OCI-LY3 (cell line): ENCODE data around the gene GLIS1.

Source experiments
- H2AFZ ChIP-seq: fragments of 200-600, 300-600 bp; shearing (Covaris generic); 2 replicates; pipeline ENCODE4 v1.6.0; 2014; ENCODE audit warnings: antibody characterized with exemption, low read depth, low read length
- H3K27ac ChIP-seq: fragments of 200-600, 300-600 bp; sonication (generic); 2 replicates; pipeline ENCODE4 v1.5.1; 2014; ENCODE audit warnings: mild to moderate bottlenecking, low read length, moderate library complexity, mixed read lengths
- H3K27me3 ChIP-seq: fragments of 200-600, 300-600 bp; sonication (generic); 2 replicates; pipeline ENCODE4 v1.6.1; 2014; ENCODE audit warnings: low read depth, low read length, mixed read lengths
- H3K36me3 ChIP-seq: fragments of 200-600, 300-600 bp; sonication (generic); replicated peaks from 2 replicates; pipeline ENCODE3; 2014; ENCODE audit warnings: low read depth, low read length, mixed read lengths
- H3K4me1 ChIP-seq: fragments of 300-600, 200-600 bp; sonication (generic); 2 replicates; pipeline ENCODE4 v1.6.1; 2014; ENCODE audit warnings: low read length, mixed read lengths
- H3K4me2 ChIP-seq: fragments of 200-600, 300-600 bp; sonication (generic); 2 replicates; pipeline ENCODE4 v1.6.1; 2014; ENCODE audit warnings: low read length, mixed read lengths
- H3K4me3 ChIP-seq: fragments of 300-600, 200-600 bp; sonication (generic); 2 replicates; pipeline ENCODE4 v1.5.1; 2014; ENCODE audit warnings: antibody characterized with exemption, mild to moderate bottlenecking, low read length, moderate library complexity
- H3K79me2 ChIP-seq: fragments of 300-600, 200-600 bp; shearing (Covaris generic); 2 replicates; pipeline ENCODE4 v1.6.1; 2014; ENCODE audit warnings: mild to moderate bottlenecking, low read length, mixed read lengths
- H3K9ac ChIP-seq: fragments of 300-600, 200-600 bp; shearing (Covaris generic); 2 replicates; pipeline ENCODE4 v1.6.0; 2014; ENCODE audit warnings: mild to moderate bottlenecking, low read length, moderate library complexity
- H3K9me3 ChIP-seq: fragments of 200-600, 300-600 bp; shearing (Covaris generic); 2 replicates; pipeline ENCODE4 v1.6.1; 2014; ENCODE audit warnings: low read length, mixed read lengths; ENCODE audit not compliant: insufficient read depth
- H4K20me1 ChIP-seq: fragments of 200-600, 300-600 bp; sonication (generic); 2 replicates; pipeline ENCODE4 v1.6.1; 2016; ENCODE audit warnings: low read length, mixed read lengths; ENCODE audit not compliant: insufficient read depth
- CTCF ChIP-seq: fragments of 200-600, 300-600 bp; sonication (generic); IDR thresholded peaks from 2 replicates; pipeline ENCODE4 v1.5.1; 2014; ENCODE audit warnings: antibody characterized with exemption, low read length, low read depth
- EZH2phosphoT487 ChIP-seq: fragments of 200-600 bp; shearing (Covaris generic); IDR thresholded peaks from 2 replicates; pipeline ENCODE4 v1.6.1; 2018; ENCODE audit warnings: antibody characterized with exemption, mixed run types, low read depth

Gene GLIS1

GRCh38 chr1:53655931-53656746 is 82.8 kb downstream of the GLIS1 start:
- Histone ChIP-seq H3K27ac (no peak overlapping the region), H3K36me3 (no peaks in the 10 kb centered on the region), H3K79me2 (no peaks in the 10 kb centered on the region), H3K4me2 (no peak overlapping the region), H3K27me3 (peaks cover 8% of the 10 kb centered on the region; the same call in 1 of the 2 replicates), H3K4me3 (no peak overlapping the region), H3K4me1 (no peaks in the 10 kb centered on the region), H3K9me3 (no peaks in the 10 kb centered on the region), H4K20me1 (no peaks in the 10 kb centered on the region), H2AFZ (no peak overlapping the region), H3K9ac (no peak overlapping the region)
- TF ChIP-seq EZH2phosphoT487, result no peak
- no peak for TF ChIP-seq CTCF

- no peaks in the 10 kb centered on the region for H3K36me3 ChIP-seq
- H2AFZ ChIP-seq, result no peak overlapping the region
- no peak overlapping the region for H3K4me2 ChIP-seq
- no peaks in the 10 kb centered on the region for H3K4me1 ChIP-seq
- no peaks in the 10 kb centered on the region for H4K20me1 ChIP-seq
- H3K27ac ChIP-seq, result no peak overlapping the region
- H3K79me2 ChIP-seq, result no peaks in the 10 kb centered on the region
- peaks cover 8% of the 10 kb centered on the region; the same call in 1 of the 2 replicates for H3K27me3 ChIP-seq
- H3K9ac ChIP-seq, result no peak overlapping the region
- TF ChIP-seq CTCF (no peak), EZH2phosphoT487 (no peak)
- no peaks in the 10 kb centered on the region for H3K9me3 ChIP-seq
- H3K4me3 ChIP-seq, result no peak overlapping the region
Observed at GRCh38 chr1:53654216-53655210, 84.5 kb downstream of the GLIS1 start.

GRCh38 chr1:53653631-53654030 is 85.3 kb downstream of the GLIS1 start:
- Histone ChIP-seq H3K9me3 (no peaks in the 10 kb centered on the region), H3K27me3 (peaks cover 8% of the 10 kb centered on the region; the same call in 1 of the 2 replicates), H3K4me3 (no peak overlapping the region), H3K4me1 (no peaks in the 10 kb centered on the region), H3K9ac (no peak overlapping the region), H2AFZ (no peak overlapping the region), H4K20me1 (no peaks in the 10 kb centered on the region), H3K27ac (no peak overlapping the region), H3K36me3 (no peaks in the 10 kb centered on the region), H3K4me2 (no peak overlapping the region), H3K79me2 (no peaks in the 10 kb centered on the region)
- no peak for TF ChIP-seq EZH2phosphoT487

GRCh38 chr1:53653200-53653575 is 85.8 kb downstream of the GLIS1 start:
- Histone ChIP-seq H3K4me1 (no peaks in the 10 kb centered on the region), H3K9me3 (no peaks in the 10 kb centered on the region), H3K4me3 (no peak overlapping the region), H3K27me3 (peaks cover 8% of the 10 kb centered on the region; the same call in 1 of the 2 replicates), H3K27ac (no peak overlapping the region), H3K36me3 (no peaks in the 10 kb centered on the region), H3K9ac (no peak overlapping the region), H4K20me1 (no peaks in the 10 kb centered on the region), H3K79me2 (no peaks in the 10 kb centered on the region), H3K4me2 (no peak overlapping the region), H2AFZ (no peak overlapping the region)
- TF ChIP-seq CTCF, result no peak
- TF ChIP-seq EZH2phosphoT487, result no peak
